NCI-H1092 (cell line): ENCODE results near the gene DNAI2.
A peak's percentile ranks its signal among the peaks of the same experiment; 100 is the strongest.
"Not testable (repeated sequence)": the region's sequence is repeated elsewhere in the genome, so short reads cannot be mapped to it uniquely, and the experiment has no call there.

Experiments
- DNase-seq: peaks from one replicate; lab custom pipeline; 2025; lab: John Stamatoyannopoulos, UW

DNAI2 gene

DNA sequence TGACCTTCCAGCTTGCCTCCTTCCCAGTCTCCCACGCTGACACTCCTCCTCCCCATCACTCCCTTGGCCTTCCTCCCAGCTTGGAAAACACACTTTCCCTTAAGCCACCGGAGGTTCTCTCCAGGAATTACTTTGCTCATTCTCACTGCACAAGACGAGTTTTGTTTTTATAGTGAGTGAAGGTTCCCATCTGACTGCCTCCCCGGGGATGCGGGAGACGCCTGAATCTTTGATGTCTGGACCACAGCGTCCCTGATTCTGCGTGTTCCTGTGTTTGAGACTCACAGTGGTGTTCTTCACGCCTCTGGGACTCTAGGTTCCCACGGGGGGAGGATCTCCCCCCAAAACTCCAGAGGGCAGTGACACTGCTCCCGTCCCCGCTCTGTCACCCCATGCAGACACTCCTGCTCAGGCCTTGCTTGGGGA is 2.0 kb downstream of the DNAI2 start:
- DNase-seq, result no peak

DNA sequence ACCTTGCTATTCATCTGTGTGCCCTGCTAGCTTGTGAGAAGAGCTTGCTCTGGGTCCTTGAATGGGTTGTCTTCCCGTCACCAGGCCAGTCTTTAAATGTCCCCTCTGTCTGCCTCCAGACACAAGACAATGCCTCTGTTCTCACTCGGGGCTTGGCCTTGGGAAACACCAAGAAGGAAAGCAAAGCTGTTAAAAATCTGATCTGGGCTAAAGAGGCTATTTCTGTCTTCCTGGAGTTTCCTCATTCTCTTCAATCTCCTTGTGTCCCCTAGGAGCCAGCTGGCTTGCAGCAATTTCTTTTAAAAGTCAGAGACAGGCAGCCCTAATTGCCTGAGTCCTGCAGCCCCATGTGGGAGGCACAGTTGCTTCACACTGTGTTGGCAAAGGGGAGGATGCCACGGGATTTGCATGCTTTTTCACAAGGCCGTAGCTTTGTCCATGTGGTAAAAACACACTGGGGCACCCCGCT is 2.5 kb downstream of the DNAI2 start:
- no peak for DNase-seq

DNA sequence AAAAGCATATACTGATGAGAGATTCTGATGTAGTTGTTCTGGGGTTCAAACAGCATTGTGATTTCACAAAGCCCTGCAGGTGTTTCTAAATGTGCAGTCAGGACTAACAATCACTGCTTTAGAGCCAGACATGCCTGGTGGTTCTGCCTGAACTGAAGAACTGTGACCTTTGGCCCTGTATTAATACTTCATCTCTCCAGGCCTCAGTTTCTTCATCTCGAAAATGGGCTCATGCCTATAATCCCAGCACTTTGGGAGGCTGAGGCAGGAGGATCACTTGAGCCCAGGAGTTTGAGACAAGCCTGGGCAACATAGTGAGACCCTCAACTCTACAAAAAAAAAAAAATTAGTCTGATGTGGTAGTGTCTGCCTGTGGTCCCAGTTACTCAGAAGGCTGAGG is 3.9 kb downstream of the DNAI2 start:
- DNase-seq, result no peak

DNA sequence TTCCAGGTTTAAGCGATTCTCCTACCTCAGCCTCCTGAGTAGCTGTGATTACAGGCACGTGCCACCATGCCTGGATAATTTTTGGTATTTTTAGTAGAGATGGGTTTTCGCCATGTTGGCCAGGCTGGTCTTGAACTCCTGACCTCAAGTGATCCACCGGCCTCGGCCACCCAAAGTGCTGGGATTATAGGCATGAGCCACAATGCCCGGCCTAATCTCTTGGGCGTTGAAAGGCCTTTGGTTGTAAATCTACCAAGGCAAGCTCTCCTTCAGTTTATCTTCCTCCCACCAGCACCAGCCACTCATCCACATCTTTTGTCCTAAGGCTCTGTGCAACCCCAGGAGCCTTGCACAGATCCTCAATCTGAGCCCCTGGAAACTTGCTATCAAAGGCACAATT is 5.6 kb downstream of the DNAI2 start:
- DNase-seq, result not testable (repeated sequence)

DNA sequence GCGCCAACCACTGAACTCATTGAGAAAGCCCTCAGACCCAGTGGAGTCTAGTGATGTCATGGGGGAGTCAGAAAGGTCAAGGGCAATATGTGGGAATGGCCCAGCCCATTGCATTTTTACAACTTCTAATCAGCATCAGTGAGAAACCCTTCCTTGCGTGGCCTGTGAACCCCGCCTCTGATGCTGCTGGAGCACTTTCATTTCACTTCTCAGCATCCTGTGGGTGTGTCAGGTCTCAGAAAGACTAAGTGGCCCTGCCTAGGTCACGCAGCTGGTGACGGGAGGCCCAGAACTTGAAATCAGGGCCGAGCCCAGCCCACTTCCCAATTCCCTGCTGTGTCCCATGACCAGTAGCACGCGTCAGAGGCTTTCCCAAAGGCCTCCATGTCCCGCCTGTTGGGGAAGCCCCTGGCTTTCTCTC is 6.1 kb downstream of the DNAI2 start:
- no peak for DNase-seq

DNA sequence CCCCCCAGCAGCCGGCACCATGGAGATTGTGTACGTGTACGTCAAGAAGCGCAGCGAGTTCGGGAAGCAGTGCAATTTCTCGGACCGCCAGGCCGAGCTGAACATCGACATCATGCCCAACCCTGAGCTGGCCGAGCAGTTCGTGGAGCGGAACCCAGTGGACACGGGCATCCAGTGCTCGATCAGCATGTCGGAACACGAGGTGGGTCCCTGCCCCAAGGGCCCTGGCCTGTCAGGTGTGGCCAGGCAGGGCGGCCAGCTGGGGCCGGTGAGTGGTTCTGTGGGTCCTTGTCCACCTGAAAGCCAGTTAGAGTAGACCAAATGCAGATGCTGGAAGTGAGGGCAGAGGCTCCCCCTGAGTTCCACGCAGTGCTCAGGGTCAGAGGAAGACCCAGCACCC is 7.8 kb downstream of the DNAI2 start:
- DNase-seq, result no peak

DNA sequence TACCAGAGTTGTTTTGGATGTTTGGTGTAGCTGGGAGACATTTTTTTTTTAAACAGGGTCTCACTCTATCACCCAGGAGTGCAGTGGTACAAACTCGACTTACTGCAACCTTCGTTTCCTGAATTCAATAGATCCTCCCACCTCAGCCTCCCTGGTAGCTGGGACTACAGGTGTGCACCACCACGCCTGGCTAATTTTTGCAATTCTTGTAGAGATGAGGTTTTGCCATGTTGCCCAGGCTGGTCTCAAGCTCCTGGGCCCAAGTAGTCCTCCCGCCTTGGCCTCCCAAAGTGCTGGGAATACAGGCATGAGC is 8.2 kb downstream of the DNAI2 start:
- not testable (repeated sequence) for DNase-seq

DNA sequence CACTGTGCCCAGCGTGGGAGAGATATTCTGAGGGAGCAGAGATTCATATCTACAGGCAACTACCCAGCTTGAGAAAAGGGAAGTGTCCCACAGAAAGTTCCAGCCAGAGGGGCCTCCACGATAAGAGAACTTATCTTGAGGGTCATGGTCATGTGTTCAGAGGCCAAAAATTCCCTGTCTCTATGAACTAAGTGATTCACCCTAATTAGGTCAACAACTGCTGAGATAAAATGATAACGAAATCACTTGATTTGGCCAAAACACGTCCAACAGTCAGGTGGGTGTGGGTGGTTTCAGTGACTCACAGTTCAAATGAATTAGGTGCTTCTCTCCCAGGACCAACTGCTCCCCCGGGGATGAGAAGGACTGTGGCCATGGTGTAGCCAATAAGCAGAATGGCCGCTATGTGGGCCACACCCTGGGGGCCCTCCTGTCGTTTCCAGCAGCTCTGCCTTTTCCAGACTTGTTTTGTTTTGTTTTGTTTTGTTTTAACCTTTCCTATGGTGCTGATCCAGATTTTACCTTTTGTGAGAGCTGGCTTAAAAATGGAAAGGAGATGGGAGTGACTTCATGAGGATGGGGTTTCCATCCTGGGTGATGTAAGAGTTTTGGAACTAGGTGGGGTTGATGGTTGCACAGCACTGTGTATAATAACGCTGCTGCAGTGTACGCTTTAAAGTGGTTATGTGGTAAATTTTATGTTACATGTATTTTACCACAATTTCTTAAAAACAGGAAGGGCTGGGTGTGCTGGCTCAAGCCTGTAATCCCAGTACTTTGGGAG is 8.7 kb downstream of the DNAI2 start:
- DNase-seq, result no peak

DNA sequence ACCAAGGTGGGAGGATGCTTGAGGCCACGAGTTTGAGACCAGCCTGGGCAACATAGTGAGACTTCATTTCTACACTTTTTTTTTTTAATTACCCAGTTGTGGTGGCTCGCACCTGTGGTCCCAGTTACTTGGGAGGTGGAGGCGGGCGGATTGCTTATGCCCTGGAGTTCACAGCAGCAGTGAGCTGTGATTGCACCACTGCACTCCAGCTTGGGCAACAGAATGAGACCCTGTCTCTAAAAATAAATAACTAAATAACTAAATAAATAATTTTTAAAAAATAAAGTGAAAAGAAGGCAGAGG is 9.3 kb downstream of the DNAI2 start:
- no peak for DNase-seq

DNA sequence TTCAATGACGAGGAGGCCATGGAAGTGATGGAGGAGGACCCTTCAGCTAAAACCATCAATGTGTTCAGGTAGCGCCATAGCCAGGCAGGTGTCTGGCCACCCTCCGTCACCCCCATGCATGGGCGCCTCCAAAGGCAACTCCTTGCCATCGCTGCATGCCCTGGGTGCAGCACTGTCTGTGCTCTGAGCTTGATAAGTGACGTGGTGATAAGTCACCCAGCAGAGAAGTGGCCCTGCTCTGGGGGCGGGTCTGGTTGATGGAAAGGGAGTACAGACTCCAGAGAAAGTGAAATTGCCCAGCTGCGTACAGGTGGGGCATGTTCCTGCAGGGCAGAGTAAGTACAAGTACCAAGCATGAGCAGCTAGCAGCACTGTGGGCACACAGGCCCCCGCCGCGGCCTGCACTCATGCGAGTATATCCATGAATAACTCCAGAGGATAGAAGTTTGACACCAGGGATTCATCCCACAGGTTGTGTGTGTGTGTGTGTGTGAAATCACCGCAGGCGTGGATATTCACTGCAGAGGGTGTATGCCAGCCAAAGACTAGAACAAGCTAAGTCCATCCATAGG is 13.1 kb downstream of the DNAI2 start:
- DNase-seq, result no peak

DNA sequence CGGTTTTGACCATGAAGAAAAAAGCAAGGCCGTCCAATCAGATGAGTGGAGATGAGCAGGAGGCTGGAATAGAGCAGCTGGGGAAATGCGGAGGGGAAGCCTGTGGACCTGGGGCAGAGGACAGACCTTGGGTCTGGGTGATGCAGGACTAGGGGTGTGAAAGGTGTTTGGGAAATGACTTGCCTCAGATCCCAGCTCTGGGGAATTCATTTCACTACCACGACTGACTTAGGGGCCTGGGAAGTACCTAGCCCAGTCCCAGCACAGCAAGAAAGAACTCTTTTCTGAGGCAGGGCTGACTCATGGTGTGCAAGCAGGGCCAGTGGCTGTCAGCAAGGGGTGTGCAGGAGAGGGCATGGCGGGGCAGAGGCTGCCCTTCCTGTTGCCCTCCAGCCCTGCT is 14.8 kb downstream of the DNAI2 start:
- no peak for DNase-seq

DNA sequence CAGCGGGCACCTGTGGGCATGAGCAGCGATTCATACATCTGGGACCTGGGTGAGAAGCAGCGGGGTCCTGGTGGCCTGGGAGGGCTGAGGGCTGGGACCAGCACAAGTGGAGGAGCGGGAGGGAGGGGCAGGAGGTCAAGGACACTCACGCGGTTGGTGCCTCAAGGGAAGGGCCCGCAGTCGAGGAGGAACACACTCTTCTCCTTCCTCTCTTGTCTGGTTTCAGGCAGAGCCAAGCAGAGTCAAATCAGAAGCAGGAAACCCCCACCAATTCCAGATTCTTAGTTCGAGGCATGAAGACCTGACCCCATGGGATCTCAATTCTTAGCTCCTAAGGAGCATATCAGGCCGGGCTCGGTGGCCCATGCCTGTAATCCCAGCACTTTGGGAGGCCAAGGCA is 15.7 kb downstream of the DNAI2 start:
- DNase-seq, result no peak

DNA sequence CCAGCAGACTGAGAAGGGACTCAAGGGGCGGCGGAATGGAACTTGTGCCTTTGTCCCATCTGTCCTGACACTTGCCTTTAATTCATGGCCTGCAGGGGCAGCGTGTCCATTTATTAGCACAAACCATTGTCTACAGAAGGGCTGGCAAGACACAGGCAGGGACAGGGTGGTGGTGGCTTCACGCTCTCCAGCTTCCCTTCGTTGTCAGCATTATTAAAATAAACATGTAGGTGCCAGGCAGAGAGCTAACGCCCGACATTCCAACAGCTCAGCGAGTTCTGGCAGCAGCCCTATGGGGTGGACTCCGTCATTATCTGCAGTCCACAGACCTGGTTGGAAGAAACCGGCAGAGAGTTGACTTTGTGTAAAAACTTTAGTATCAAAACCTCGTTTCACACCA is 16.3 kb downstream of the DNAI2 start:
- DNase-seq, result no peak

DNA sequence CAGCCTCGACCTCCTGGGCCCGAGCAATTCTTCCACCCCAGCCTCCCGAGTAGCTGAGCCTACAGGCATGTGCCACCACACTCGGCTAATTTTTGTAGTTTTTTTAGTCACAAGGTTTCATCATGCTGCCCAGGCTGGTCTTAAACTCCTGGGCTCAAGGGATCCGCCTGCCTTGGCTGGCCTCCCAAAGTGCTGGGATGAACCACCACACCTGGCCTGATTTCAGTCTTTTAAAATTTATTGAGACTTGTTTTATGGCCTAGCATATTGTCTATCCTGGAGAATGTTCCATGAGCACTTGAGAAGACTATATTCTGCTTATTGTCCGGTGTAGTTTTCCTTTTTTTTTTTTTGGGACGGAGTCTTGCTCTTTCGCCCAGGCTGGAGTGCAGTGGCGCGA is 18.5 kb downstream of the DNAI2 start:
- no peak for DNase-seq

DNA sequence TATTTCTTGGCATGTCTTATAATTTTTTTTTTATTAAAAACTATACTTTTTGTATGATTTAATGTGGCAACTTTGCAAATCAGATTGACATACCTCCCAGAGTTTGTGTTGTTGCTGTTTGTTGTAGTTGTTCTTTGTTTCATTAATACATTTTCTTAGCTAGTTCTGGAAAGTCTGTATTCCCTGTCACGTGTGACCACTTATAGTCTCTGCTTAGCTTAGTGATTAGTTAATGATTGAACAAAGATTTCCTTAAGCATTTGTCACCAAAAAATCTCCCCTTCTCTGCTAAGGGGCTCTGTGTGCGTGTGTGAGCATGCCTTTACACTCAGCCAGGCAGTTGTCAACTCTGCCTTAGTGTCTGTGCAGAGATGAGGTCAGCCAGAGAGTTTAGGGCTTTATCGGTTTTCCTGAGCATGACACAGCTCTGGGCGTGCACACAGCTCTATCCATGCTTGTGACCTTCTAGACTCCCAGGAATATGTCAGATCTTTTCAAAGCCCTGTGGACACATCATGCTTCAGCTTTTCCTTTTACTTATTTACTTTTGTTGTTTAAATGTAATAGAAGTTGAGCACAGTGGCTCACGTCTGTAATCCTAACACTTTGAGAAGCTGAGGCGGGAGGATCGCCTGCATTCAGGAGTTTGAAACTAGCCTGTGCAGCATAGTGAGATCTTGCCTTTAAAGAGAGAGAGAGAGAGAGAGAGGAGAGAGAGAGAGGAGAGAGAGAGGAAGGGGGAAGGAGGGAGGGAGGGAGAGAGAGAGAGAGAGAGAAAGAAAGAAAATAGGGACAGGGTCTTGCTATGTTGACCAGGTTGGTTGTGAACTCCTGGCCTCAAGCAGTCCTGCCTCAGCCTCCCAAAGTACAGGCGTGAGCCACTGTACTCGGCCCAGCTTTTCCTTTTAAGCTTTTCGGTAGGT is 21.9 kb downstream of the DNAI2 start:
- DNase-seq, result no peak

DNA sequence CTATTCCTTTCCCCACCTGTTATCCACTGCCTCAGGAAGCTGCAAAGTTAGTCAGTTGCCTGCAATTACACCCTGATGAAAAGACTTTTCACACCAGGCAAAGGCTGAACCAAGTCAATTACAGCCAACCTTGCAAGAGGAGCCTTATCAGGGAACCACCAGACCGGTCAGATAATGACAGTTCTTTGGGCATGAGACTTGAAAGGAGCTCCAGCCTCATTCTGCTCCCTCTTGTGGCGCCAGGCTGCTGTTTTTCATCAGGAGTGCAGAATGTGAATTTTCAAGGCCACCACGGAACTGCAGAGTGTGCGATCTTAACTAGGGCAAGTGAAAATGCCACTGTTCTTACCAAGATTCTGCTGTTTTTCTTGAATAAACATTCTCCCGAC is 22.5 kb downstream of the DNAI2 start:
- peak; percentile 38 for DNase-seq

DNA sequence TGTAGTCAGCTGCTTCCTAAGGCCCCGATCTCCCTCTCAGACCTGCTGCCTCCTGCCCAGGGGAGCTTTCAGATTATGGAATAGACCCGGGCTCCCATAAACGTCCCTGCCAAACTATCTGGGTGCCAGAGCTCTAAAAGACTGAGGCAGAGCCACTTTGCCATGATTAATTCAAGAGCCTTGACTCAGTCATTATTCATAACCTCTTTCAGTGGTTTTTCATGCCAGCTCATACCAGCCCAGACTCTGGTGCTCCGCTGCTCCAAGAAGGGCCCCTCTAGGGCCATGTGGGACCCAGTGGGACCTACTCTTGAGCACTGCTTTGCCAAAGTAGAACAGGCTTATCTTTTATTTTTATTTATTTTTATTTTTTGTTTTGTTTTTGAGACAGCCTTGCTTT is 23.9 kb downstream of the DNAI2 start:
- no peak for DNase-seq

DNA sequence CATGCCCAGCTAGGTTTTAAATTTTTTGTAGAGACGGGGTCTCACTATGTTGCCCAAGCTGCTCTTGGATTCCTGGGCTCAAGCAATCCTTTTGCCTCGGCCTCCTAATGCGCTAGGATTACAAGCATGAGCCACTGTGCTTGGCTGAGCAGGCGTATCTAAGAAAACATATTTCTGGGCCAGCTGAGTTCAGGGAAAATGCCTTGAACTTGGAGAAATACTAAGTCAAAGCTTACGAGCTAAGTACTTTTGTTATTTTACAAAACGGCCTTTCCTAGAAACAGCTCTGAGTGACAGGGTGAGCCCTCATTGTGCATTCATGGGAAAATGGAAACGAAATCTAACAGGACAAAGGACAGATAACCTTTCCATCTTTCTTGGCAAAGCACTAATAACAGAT is 24.7 kb downstream of the DNAI2 start:
- DNase-seq, result no peak

DNA sequence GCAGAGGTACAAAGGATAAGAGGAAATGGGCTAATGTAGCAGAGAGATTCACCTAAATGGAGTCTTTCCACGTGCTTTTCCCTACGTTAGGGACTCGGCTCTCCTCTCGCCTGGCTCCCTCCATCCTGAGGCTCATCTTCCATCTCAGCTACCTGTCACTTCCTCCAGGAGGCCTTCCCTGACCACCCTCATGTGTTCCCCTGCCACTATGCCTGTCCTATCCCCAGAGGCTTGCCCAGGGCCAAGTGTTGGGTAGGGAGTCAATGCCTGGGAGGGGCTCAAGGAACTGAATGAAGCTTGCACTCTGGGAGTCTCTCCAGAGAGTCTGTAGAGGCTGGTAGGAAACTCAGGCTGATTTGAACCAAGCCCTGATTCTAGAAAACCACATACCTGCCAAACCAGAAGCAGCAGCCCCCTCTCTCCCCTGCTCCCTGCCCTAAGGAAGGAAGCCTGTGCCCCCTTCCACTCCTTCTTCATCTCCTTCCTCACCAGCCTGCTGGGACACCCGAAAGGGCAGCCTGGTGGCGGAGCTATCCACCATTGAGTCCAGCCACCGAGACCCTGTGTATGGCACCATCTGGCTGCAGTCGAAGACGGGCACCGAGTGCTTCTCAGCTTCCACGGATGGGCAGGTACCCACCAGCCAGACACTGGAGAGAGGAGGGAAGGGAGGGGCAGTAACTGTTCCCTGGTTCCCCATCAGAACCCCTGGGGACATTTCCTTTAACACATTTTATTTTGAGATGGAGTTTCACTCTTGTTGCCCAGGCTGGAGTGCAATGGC is 25.4 kb downstream of the DNAI2 start:
- DNase-seq, result no peak

DNA sequence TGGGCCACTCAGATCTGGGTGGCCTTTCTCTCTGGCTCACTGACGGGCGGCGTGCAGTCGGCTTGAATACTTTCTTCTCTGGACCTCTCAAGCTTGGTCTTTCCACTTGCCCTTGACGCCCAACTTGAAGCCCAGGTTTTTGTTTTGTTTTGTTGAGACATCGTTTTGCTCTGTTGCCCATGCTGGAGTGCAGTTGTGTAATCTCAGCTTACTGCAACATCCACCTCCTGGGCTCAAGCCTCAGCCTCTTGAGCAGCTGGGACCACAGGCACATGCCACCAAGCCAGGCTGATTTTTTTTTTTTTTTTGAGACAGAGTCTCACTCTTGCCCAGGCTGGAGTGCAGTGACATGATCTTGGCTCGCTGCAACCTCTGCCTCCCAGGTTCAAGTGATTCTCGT is 29.3 kb downstream of the DNAI2 start:
- DNase-seq, result no peak

DNA sequence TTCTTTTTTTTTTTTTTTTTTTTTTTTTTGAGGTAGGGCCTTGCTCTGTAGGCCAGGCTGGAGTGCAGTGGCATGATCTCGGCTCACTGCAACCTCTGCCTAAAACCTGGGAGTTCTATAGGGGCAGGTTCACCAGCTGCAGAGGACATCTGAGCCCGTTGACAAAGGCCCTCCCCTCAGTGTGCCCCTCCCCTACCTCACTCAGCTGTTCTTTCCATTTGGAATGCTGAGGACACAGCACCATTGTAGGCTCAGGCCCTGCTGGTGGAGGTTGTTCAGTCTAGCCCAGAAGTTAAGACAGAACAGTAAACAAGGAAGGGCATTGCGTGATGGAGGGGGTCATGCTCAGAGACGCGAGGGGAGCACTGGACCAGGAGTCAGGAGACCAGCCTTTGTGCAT is 30.1 kb downstream of the DNAI2 start:
- no peak for DNase-seq

DNA sequence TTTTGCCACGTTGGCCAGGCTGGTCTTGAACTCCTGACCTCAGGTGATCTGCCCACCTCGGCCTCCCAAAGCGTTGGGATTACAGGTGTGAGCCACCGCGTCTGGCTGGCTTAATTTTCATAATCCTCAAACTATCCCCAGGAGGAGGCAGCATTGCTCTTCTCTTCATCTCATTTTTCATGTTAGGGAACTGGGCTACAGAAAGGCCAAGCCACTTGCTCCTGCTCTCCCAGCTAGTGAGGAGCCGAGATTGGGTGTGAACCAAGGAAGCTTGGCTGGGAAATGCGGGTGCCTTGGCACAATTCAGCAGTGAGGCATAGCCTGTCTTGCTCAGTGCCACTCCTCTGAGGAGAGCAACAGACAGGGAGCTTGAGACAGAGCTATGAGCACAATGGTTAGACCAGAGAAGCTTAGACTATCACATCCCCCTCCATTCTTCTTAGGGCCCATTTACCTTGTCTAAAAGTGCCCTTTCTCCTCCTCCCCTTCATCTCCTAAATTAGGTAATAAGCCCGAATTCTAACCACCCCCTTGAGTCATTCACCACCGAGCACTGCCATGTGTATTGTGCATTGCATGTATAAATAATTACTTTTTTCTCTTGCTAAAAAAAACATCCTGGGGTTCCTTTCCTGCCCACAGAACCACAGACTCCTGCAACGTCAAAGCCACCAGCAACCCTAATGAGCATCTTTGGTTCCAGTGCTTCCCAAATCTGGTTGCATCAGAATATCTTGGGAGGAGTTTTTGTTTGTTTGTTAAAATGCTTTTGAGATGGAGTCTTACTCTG is 32.0 kb downstream of the DNAI2 start:
- DNase-seq, result peak; percentile 43
